Lung (tissue), 12 donors: ENCODE data around the gene ADAM12. TPM values are rescaled to one million over a fixed set of nuclear protein-coding genes. Genes with fewer than 3 reads are reported as not detected.
A peak's percentile ranks its signal among the peaks of the same experiment; 100 is the strongest.

Experiments
- ATAC-seq: fragments of 200-7000 bp; cut with Tn5 transposase; one replicate; pipeline ENCODE4 v1.9.1; 2020; ENCODE audit warnings: moderate number of reproducible peaks; ENCODE audit not compliant: insufficient read depth, low FRiP score
- DNase-seq, 3 donors: peaks; one replicate each; pipeline ENCODE4 v3.0.0-alpha.2; 2013 to 2017
- H3K27ac ChIP-seq, 2 donors: one replicate each; pipeline ENCODE4 v1.5.1; 2013; ENCODE audit warnings: mild to moderate bottlenecking in 2 of 2, moderate library complexity in 2 of 2, control low read depth in 1 of 2, inconsistent platforms in 1 of 2, low read depth in 1 of 2, low read length in 1 of 2
- H3K27me3 ChIP-seq, 3 donors: one replicate each; pipeline ENCODE4 v1.5.1; 2013; ENCODE audit warnings: low read length in 2 of 3; ENCODE audit not compliant: control insufficient read depth in 3 of 3, insufficient read depth in 3 of 3
- H3K36me3 ChIP-seq, 4 donors: one replicate each; pipeline ENCODE4 v1.5.1; 2013; ENCODE audit warnings: low read length in 4 of 4, mild to moderate bottlenecking in 1 of 4, moderate library complexity in 1 of 4; ENCODE audit not compliant: control insufficient read depth in 4 of 4, insufficient read depth in 4 of 4
- H3K4me1 ChIP-seq, 5 donors: one replicate each; pipeline ENCODE4 v1.5.1; 2013; ENCODE audit warnings: low read length in 5 of 5, mild to moderate bottlenecking in 2 of 5, moderate library complexity in 1 of 5; ENCODE audit not compliant: control insufficient read depth in 5 of 5, insufficient read depth in 5 of 5
- H3K4me3 ChIP-seq: one replicate; pipeline ENCODE4 v1.5.1; 2013; ENCODE audit warnings: mild to moderate bottlenecking, control low read depth, moderate library complexity
- H3K9ac ChIP-seq, 2 donors: one replicate each; pipeline ENCODE4 v1.5.1; 2013; ENCODE audit warnings: low read length in 2 of 2, control low read depth in 1 of 2; ENCODE audit not compliant: insufficient read depth in 1 of 2
- H3K9me3 ChIP-seq, 4 donors: one replicate each; pipeline ENCODE4 v1.5.1; 2013; ENCODE audit warnings: low read length in 3 of 4, mild to moderate bottlenecking in 1 of 4, moderate library complexity in 1 of 4; ENCODE audit not compliant: control insufficient read depth in 4 of 4, insufficient read depth in 3 of 4
- WGBS, 2 donors: extraction: QIAGEN DNeasy Blood & Tissue Kit; methylation state at CpG; one replicate each; pipeline ENCODE4 v1.1.7; 2013; 5-methylcytosine and 5-hydroxymethylcytosine counted together
- polyA plus RNA-seq, 2 donors: library from polyadenylated mRNA; stranded (reverse); fragments of 200-250 nt; gene quantifications; one replicate each; pipeline ENCODE4 v1.2.1, GENCODE V29; 2013
- total RNA-seq, 2 donors: library from RNA; depleted of rRNA in 1 of 2; stranded (reverse); fragments of >200 nt in 1 of 2; gene quantifications; one replicate each; pipeline ENCODE4 v1.2.1, GENCODE V29; 2014 to 2021
- TF ChIP-seq, protein P1 (sequence below): IDR thresholded peaks from 2 replicates; pipeline ENCODE4 v1.5.1; 2012; ENCODE audit warnings: mild to moderate bottlenecking; ENCODE audit errors: control extremely low read depth, extremely low read depth
- donor health status: control.
- donor health status: control.
- donor health status: Bipolar disorder and iron deficiency.
- donor health status: healthy.
- donor health status: DM: yes; HTN: yes; CAD: no.

Gene ADAM12
- total and polyA plus RNA-seq, 4 donors = 0.16 to 5.8 (median 0.85) TPM

DNA sequence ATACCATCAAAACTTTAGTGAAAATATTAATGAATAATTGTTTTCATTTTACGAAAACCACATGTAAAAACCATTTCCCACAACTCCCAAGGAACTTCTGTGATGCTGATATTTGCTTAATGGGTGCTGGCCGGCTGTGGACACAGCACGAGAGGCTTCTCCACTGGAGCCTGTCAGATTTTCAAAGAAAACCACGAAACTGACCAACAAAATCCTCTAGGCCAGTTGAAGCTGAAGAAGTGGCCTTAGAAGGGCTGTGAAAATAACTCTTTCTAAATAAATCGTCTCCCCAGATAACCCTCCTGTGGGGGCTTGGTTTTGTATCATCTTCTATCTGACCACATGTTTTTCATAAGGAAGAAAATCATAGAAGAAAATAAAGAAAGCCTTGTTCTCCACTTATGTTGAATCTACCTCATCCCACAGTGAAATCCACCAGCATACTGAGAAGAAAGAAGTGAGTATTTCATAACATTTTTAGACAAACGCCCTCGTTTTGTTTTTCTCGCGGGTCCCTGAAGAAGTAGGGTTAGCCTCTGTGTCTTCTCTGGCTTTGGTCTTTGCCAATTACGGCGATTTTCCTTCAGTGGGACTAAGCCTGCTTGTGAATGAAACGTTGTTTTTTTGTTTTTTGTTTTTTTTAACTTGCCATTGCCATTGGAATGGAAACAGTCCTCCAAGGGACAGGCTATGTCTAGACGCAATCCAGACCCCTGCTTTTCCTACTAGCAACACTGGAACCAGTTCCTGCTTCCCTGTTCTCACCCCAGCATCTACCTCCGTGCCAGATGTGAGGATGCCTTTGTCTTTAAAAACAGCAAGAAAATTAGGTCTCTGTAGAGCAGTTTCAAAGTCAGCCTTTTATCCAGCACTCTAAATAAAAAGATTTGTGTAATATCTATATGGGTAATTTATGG is 123.9 kb downstream of the ADAM12 start:
- Histone ChIP-seq H3K9me3 (peaks cover 0 to 9% (median 0%) of the 10 kb centered on the region in 4 donors), H3K4me3 (no peak overlapping the region), H3K9ac (no peak overlapping the region), H3K27ac (no peak overlapping the region), H3K4me1 (peaks cover 0 to 26% (median 5%) of the 10 kb centered on the region in 5 donors), H3K27me3 (no peaks in the 10 kb centered on the region), H3K36me3 (no peaks in the 10 kb centered on the region)
- TF ChIP-seq, protein P1, sequence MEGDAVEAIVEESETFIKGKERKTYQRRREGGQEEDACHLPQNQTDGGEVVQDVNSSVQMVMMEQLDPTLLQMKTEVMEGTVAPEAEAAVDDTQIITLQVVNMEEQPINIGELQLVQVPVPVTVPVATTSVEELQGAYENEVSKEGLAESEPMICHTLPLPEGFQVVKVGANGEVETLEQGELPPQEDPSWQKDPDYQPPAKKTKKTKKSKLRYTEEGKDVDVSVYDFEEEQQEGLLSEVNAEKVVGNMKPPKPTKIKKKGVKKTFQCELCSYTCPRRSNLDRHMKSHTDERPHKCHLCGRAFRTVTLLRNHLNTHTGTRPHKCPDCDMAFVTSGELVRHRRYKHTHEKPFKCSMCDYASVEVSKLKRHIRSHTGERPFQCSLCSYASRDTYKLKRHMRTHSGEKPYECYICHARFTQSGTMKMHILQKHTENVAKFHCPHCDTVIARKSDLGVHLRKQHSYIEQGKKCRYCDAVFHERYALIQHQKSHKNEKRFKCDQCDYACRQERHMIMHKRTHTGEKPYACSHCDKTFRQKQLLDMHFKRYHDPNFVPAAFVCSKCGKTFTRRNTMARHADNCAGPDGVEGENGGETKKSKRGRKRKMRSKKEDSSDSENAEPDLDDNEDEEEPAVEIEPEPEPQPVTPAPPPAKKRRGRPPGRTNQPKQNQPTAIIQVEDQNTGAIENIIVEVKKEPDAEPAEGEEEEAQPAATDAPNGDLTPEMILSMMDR = no peak
- ATAC-seq (no peak), DNase-seq (no peak)
- WGBS, 2 donors = 74 to 75% methylated on average over 14 of the region's 14 CpGs

DNA sequence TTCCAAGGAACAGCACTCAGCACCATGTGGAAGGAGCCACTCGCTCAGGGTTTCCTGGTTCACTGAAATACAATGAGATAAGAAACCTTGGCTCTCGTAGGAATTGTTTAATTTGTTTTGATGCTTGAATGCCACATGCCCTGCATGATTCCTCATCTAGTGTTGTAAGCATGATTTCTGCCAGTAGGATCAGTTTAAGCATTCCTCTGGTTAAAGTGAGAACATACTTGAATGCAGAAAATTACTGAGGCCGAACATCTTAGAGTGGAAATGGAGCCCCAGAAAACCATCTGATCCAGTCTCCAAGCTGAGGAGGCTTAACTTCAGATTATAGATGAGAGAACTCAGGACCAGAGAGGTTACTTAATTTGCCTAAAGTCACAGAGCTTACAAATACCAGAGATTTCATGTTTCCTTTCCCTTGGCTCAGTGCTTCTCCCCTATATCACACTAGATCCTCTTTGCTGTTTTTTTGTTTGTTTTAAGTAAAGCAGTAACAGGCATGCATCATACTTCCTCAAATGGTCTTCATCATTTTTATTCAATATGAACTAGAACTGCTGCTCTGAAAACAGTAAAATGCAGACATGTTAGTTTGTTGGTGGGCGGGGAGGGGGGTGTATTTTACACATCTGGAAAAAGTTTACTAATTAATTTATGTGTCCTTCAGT is 125.1 kb downstream of the ADAM12 start:
- ATAC-seq (no peak), DNase-seq (no peak)
- Histone ChIP-seq H3K36me3 (no peaks in the 10 kb centered on the region), H3K9me3 (peaks cover 0 to 9% (median 0%) of the 10 kb centered on the region in 4 donors), H3K27ac (no peak overlapping the region), H3K4me3 (no peak overlapping the region), H3K9ac (no peak overlapping the region), H3K27me3 (no peaks in the 10 kb centered on the region), H3K4me1 (peaks cover 0 to 19% (median 5%) of the 10 kb centered on the region in 5 donors)
- 74 to 80% methylated on average over 4 of the region's 4 CpGs for WGBS, 2 donors
- TF ChIP-seq, protein P1 = no peak

DNA sequence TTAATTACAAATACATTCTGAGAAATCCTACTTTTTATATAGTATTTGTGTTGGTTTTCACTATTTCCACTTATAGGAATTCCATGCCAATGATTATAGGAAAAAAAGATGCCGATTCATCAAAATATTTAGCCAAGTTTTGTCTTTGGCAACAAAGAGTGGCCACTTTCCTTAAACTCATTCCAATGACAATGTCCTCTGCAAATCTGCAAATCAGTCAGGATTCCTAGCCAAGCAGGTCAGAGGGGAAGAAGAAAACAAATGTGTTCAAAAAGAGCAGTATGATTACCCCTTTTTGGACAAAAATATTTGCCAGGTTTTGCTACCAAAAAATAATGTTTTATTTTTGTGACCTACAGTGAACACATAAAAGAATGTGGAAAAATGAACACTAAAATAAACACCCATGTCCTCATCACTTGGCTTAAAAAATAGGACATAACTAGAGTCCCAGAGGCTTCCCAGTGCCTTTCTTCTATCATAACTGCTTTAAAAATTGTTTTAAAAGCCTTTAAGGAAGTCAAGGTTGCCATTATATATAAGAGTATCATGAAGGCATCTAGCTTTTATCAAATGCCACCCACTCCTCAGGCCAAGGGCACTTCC is 125.9 kb downstream of the ADAM12 start:
- DNase-seq (peak in 2 of 3 donors; percentile 74 to 76), ATAC-seq (no peak)
- H3K9me3 ChIP-seq = peaks cover 0 to 9% (median 0%) of the 10 kb centered on the region in 4 donors
- no peaks in the 10 kb centered on the region for H3K36me3 ChIP-seq
- H3K27me3 ChIP-seq = no peaks in the 10 kb centered on the region
- H3K4me1 ChIP-seq = peaks cover 0 to 18% (median 5%) of the 10 kb centered on the region in 5 donors
- 72 to 82% methylated on average over 1 of the region's 1 CpG for WGBS, 2 donors
- H3K9ac ChIP-seq = no peak overlapping the region
- TF ChIP-seq, protein P1 = no peak
- no peak overlapping the region for H3K27ac ChIP-seq
- H3K4me3 ChIP-seq = no peak overlapping the region
